ENCODE measurements around the gene ZNF653. TPM values are rescaled to one million over a fixed set of nuclear protein-coding genes. Genes with fewer than 3 reads are reported as not detected.

The ZNF653 gene
- total and polyA plus RNA-seq, 2 of the 8 experiments (the other 6 are each of a cell fraction or from before 2014, with no cell fraction given), result 7.0 to 7.9 TPM

GRCh38 chr19:11451327-11451870 is 54.2 kb downstream of the ZNF653 start (continued):
- TF ChIP-seq SAP30 (IDR thresholded peaks at IDR 0.05; ENCODE audit: insufficient read depth, insufficient replicate concordance, low read length), result no peak
